ENCODE results near the gene SIRT7. TPM values are rescaled to one million over a fixed set of nuclear protein-coding genes. Genes with fewer than 3 reads are reported as not detected.

Gene SIRT7
- total RNA-seq, 6 experiments from 2014 or later, result 7.4 to 15.0 (median 12.2) TPM

GRCh38 chr17:81931189-81931556 lies 13.2 kb upstream of the SIRT7 start:
- DNase-seq (peak in 2 of 3 donors; percentile 19 to 55), ATAC-seq (no peak)
- no peak overlapping the region for H3K27ac ChIP-seq
- TF ChIP-seq CTCF (IDR thresholded peaks at IDR 0.05), result no peak
- TF ChIP-seq POLR2A (IDR thresholded peaks at IDR 0.05), result no peak
- no peaks in the 10 kb centered on the region for H3K9me3 ChIP-seq
- intact Hi-C loops (cut with DNase I), result no loop called here
- no peaks in the 10 kb centered on the region for H3K27me3 ChIP-seq
- WGBS (ENCODE audit: insufficient coverage, low coverage, low lambda C conversion rate, missing lambda C conversion rate), result 60% methylated on average over 1 of the region's 13 CpGs
- no peaks in the 10 kb centered on the region for H3K36me3 ChIP-seq
- peaks cover 0 to 9% (median under 1%) of the 10 kb centered on the region in 4 donors for H3K4me1 ChIP-seq
- no peak overlapping the region for H3K4me3 ChIP-seq

- Histone ChIP-seq H3K27me3 (no peaks in the 10 kb centered on the region), H3K4me3 (no peak overlapping the region), H3K36me3 (no peaks in the 10 kb centered on the region), H3K27ac (no peak overlapping the region), H3K4me1 (peaks cover 0 to 15% (median 3%) of the 10 kb centered on the region in 4 donors), H3K9me3 (no peaks in the 10 kb centered on the region)
- ATAC-seq, result peak; percentile 6 to 29 (median 24)
- intact Hi-C loops (cut with DNase I), result no loop called here
- 57% methylated on average over 11 of the region's 20 CpGs for WGBS (ENCODE audit: insufficient coverage, low coverage, low lambda C conversion rate, missing lambda C conversion rate)
- TF ChIP-seq CTCF (IDR thresholded peaks at IDR 0.05) (no peak), POLR2A (IDR thresholded peaks at IDR 0.05) (no peak)
- DNase-seq, result peak; percentile 62 to 85 (median 79)
Measured at GRCh38 chr17:81930142-81931125, 12.5 kb upstream of the SIRT7 start.

- Histone ChIP-seq H3K27me3 (no peaks in the 10 kb centered on the region), H3K36me3 (no peaks in the 10 kb centered on the region), H3K9me3 (no peaks in the 10 kb centered on the region), H3K4me3 (no peak overlapping the region), H3K4me1 (peaks cover 0 to 24% (median 10%) of the 10 kb centered on the region in 4 donors), H3K27ac (no peak overlapping the region)
- WGBS (ENCODE audit: insufficient coverage, low coverage, low lambda C conversion rate, missing lambda C conversion rate), result 85% methylated on average over 14 of the region's 31 CpGs
- DNase-seq, result peak in 1 of 3 donors; percentile 18
- no peak for TF ChIP-seq POLR2A (IDR thresholded peaks at IDR 0.05)
- TF ChIP-seq CTCF (IDR thresholded peaks at IDR 0.05), result no peak
- intact Hi-C loops (cut with DNase I), result no loop called here
- no peak for ATAC-seq
Measured at GRCh38 chr17:81929253-81930141, 11.5 kb upstream of the SIRT7 start.

GRCh38 chr17:81928544-81929252 lies 10.7 kb upstream of the SIRT7 start:
- Histone ChIP-seq H3K4me1 (peaks cover 0 to 32% (median 13%) of the 10 kb centered on the region in 4 donors), H3K27ac (no peak overlapping the region), H3K9me3 (no peaks in the 10 kb centered on the region), H3K4me3 (peak overlapping the region in 1 of 3 donors; percentile 32), H3K36me3 (no peaks in the 10 kb centered on the region), H3K27me3 (no peaks in the 10 kb centered on the region)
- DNase-seq (peak in 1 of 3 donors; percentile 32), ATAC-seq (no peak)
- 63% methylated on average over 9 of the region's 44 CpGs for WGBS (ENCODE audit: insufficient coverage, low coverage, low lambda C conversion rate, missing lambda C conversion rate)
- intact Hi-C loops (cut with DNase I), result no loop called here
- TF ChIP-seq POLR2A (IDR thresholded peaks at IDR 0.05) (no peak), CTCF (IDR thresholded peaks at IDR 0.05) (no peak)
